Transverse colon (tissue), 4 donors: Measurements from ENCODE around the gene KIAA0232.

Experiments used
- EP300 ChIP-seq: sonication (generic); formaldehyde crosslinking; IDR thresholded peaks from one replicate; pipeline ENCODE4 v1.6.1; 2017; ENCODE audit warnings: antibody characterized with exemption, low read depth
- POLR2A ChIP-seq: fragments of 450-650 bp; IDR thresholded peaks from one replicate; pipeline ENCODE4 v1.6.1; 2016; ENCODE audit warnings: antibody characterized with exemption, mild to moderate bottlenecking, moderate library complexity
- POLR2AphosphoS5 ChIP-seq, 3 donors: sonication (generic); formaldehyde crosslinking; IDR thresholded peaks; one replicate each; pipeline ENCODE4 v1.6.1; 2016; ENCODE audit warnings: antibody characterized with exemption in 3 of 3
- TF ChIP-seq, protein P1 (sequence below), 5 experiments: fragments of 200-600 bp in 3 of 5; fragments of 450-650 bp in 2 of 5; sonication (generic) in 3 of 5; IDR thresholded peaks; 1 replicate in 2 of 5; 2 replicates in 3 of 5; pipeline ENCODE4 v1.5.1; 2016 to 2017; ENCODE audit warnings: antibody characterized with exemption in 5 of 5, inconsistent platforms in 3 of 5, mild to moderate bottlenecking in 2 of 5, moderate library complexity in 1 of 5

DNA sequence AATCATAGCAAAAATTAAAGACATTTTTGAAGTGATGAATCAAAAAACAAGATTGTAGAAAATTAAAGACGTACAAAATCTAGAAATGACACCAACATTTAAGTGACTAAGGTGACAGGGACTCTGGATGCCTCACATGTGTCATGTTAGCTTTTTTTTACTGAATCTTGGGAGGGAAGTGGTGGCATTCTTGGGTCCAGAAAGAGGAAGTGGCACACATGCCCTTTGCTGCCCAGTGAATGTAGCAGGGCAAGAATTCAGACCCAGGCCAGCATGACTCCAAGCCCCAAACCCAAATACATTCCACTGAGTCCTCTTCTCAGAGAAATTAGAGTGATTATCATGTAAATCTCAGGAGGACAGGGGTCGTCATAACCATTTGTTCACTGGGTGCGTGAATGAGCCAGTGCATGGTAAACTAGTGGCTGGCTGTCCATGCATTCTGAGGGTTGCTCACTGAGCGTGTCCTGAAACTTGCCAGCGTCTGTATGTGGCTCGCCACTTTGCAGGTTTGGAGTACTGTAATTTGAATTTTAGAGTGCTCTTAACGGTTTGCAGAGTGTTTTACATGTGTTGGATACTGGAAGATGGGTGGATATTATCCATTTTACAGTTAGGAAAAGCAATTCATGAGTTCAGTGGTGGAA is 71.7 kb downstream of the KIAA0232 start:
- TF ChIP-seq, protein P1, sequence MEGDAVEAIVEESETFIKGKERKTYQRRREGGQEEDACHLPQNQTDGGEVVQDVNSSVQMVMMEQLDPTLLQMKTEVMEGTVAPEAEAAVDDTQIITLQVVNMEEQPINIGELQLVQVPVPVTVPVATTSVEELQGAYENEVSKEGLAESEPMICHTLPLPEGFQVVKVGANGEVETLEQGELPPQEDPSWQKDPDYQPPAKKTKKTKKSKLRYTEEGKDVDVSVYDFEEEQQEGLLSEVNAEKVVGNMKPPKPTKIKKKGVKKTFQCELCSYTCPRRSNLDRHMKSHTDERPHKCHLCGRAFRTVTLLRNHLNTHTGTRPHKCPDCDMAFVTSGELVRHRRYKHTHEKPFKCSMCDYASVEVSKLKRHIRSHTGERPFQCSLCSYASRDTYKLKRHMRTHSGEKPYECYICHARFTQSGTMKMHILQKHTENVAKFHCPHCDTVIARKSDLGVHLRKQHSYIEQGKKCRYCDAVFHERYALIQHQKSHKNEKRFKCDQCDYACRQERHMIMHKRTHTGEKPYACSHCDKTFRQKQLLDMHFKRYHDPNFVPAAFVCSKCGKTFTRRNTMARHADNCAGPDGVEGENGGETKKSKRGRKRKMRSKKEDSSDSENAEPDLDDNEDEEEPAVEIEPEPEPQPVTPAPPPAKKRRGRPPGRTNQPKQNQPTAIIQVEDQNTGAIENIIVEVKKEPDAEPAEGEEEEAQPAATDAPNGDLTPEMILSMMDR (IDR thresholded peaks at IDR 0.05): no peak
- no peak for TF ChIP-seq POLR2A
- no peak for TF ChIP-seq POLR2AphosphoS5 (IDR thresholded peaks at IDR 0.05)
- no peak for TF ChIP-seq EP300
